Immature natural killer cell (primary cell): ENCODE data around the gene MIGA2. TPM values are rescaled to one million over a fixed set of nuclear protein-coding genes. Genes with fewer than 3 reads are reported as not detected.
"Not testable (repeated sequence)": the region's sequence is repeated elsewhere in the genome, so short reads cannot be mapped to it uniquely, and the experiment has no call there.

Experiments used
- DNase-seq, 3 donors: peaks; one replicate each; pipeline ENCODE4 v3.0.0; 2022; ENCODE audit warnings: mixed read lengths in 1 of 3
- H3K27ac Mint-ChIP-seq, 6 donors: one replicate each; pipeline ENCODE4 v1.8.0; 2020; ENCODE audit warnings: mixed read lengths in 6 of 6, mild to moderate bottlenecking in 5 of 6, inconsistent platforms in 4 of 6, moderate library complexity in 3 of 6
- H3K27me3 Mint-ChIP-seq, 3 donors: one replicate each; pipeline ENCODE4 v1.8.0; 2020 to 2021; ENCODE audit warnings: low read depth in 3 of 3, mild to moderate bottlenecking in 3 of 3, mixed read lengths in 3 of 3, moderate library complexity in 3 of 3, inconsistent platforms in 1 of 3
- H3K36me3 Mint-ChIP-seq, 3 donors: one replicate each; pipeline ENCODE4 v1.8.0; 2020; ENCODE audit warnings: mixed read lengths in 3 of 3, inconsistent platforms in 2 of 3, mild to moderate bottlenecking in 2 of 3
- H3K4me1 Mint-ChIP-seq, 2 donors: one replicate each; pipeline ENCODE4 v1.8.0; 2020; ENCODE audit warnings: inconsistent platforms in 2 of 2, mild to moderate bottlenecking in 2 of 2, mixed read lengths in 2 of 2, moderate library complexity in 1 of 2
- H3K4me3 Mint-ChIP-seq, 5 donors: one replicate each; pipeline ENCODE4 v1.8.0; 2020; ENCODE audit warnings: mild to moderate bottlenecking in 5 of 5, mixed read lengths in 5 of 5, inconsistent platforms in 3 of 5, moderate library complexity in 3 of 5
- H3K9me3 Mint-ChIP-seq, 6 donors: one replicate each; pipeline ENCODE4 v1.8.0; 2020; ENCODE audit warnings: mild to moderate bottlenecking in 6 of 6, mixed read lengths in 6 of 6, inconsistent platforms in 4 of 6, moderate library complexity in 3 of 6
- polyA plus RNA-seq, 3 donors: library from polyadenylated mRNA; unstranded; fragments of 300-500 nt; fragmentation: Illumina TruSeq; gene quantifications; one replicate each; pipeline ENCODE4 v1.2.3, GENCODE V29; 2021

MIGA2 gene
- polyA plus RNA-seq, 3 donors from 2014 or later = 4.8 to 9.1 (median 6.9) TPM

DNA sequence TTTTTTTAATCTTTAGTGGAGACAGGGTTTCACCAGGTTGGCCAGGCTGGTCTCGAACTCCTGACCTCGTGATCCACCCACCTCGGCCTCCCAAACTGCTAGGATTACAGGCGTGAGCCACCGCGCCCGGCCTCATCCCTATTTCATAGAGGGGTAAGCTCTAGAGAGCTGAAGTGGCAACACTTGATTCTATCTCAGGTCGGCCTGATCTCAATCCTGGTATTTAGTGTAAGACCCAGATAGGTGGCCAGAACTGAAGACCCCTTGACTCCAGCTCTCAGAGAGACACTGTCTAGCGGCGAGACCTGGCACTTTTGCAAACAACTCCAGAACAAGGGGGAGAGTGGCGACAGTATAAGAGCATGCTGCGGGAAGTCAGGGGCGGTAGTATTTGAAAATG, 588 bp upstream of the MIGA2 start:
- H3K4me1 Mint-ChIP-seq = peaks cover 35 to 40% of the 10 kb centered on the region in 2 donors
- H3K36me3 Mint-ChIP-seq, H3K9me3 Mint-ChIP-seq, H3K27me3 Mint-ChIP-seq, DNase-seq: not testable (repeated sequence)
- peak overlapping the region; percentile 79 to 95 (median 87) for H3K27ac Mint-ChIP-seq
- H3K4me3 Mint-ChIP-seq = peak overlapping the region; percentile 90 to 98 (median 95)

DNA sequence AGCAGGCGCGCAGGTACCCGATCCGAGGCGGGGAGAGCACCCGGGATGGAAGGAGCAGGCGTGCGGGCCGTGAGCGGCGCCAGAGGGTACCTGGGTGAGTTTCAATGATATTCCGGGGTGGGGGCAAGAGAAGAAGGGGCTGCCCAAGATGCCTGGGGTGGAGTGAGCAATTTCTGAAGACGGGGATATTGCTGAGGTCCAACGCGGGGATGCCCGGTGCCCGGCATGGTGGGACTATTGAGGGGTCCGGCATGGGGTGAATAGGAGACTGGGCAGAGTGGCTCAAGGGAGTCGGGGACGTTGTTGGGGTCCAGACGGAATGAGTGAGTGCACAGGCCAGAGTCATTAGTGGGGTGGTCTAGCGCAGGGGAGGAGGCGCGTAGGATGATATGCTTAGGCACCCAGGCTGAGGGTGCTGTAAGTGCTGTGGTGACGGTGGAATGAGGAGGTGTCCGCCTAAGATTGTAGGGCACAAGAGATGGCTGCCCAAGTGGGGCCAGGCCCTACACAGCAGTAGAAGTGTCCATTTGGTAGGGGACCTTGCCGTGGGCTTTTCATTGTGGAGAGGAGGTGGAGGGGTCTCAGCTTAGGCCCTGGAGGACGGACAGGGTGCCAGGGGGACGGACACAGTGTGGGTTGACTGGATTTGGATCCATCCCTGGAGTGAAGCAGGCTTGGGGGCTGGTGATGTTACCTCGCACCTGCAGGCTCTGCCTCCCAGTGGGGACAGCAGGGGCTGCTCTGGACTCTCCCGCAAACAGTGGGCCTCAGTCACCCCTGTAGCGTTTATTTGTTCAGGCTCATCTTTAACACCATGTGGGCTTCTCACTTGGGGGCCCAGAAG, 719 bp downstream of the MIGA2 start:
- Mint-ChIP-seq H3K4me1 (peaks cover 37 to 40% of the 10 kb centered on the region in 2 donors), H3K27ac (peak overlapping the region; percentile 79 to 95 (median 87)), H3K36me3 (peaks cover 0 to 7% (median 0%) of the 10 kb centered on the region in 3 donors)

DNA sequence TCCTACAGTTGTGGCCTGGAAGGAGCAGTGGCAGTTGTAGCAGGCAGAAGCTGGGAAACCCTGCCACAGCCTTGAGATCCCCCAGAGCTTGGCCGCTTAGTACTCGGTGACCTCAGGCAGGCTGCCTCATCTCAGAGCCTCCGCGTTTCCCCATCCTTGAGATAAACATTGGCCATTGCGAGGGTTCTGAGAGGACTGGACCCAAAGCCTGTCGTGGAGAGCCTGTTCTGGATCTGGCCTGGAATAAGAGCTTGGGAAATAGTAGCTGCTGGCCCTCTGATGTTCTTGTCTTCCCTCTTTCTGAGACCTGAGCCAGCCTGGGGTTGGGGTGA, 1.3 kb downstream of the MIGA2 start:
- Mint-ChIP-seq H3K4me1 (peaks cover 37 to 40% of the 10 kb centered on the region in 2 donors), H3K27ac (peak overlapping the region in 3 of 6 donors; percentile 40 to 79 (median 64))

More for the DNA sequence above, 719 bp downstream of the MIGA2 start:
- no peak for DNase-seq
- H3K4me3 Mint-ChIP-seq = peak overlapping the region; percentile 90 to 98 (median 95)
- peaks cover 5% of the 10 kb centered on the region in 3 donors for H3K27me3 Mint-ChIP-seq
- no peaks in the 10 kb centered on the region for H3K9me3 Mint-ChIP-seq

DNA sequence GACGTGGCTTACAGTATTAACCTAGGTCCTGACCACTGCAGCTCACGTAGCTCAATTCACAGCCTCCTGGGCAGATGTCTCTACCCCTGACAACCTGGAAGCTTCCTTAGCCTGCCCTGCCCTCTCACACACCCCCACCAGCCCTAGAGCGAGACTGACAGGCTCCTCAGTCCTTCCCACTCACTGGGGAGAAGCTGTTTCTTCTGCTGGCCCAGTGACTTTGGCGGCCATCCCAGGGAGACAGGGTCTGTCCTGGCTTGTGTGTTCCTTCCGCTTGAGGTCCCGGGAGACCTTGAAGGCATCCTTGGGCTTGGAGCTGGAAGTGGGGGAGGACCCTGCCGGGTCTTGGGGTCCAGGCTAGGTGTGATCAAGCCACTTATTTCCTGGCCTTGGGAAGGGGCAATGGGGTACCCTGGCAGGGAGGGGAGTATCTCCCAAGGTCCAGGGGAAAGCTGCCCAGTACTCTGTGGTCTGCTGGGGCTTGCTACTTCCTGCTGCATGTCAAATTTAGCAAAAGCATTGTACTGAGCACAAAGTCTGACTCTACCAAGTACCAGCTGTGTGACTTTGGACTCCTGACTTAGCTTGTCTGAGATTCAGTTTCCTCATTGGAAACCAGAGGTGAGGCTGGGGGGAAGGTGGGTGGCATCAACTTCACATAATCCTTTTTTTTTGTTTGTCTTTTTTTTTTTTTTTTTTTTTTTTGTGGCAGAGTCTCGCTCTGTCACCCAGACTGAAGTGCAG, 1.9 kb downstream of the MIGA2 start:
- no peak for DNase-seq
- peaks cover 0 to 7% (median 0%) of the 10 kb centered on the region in 3 donors for H3K36me3 Mint-ChIP-seq
- peak overlapping the region in 3 of 6 donors; percentile 40 to 79 (median 64) for H3K27ac Mint-ChIP-seq
- H3K4me1 Mint-ChIP-seq = peaks cover 37 to 40% of the 10 kb centered on the region in 2 donors
- peak overlapping the region; percentile 53 to 98 (median 93) for H3K4me3 Mint-ChIP-seq
- H3K27me3 Mint-ChIP-seq = peaks cover 5% of the 10 kb centered on the region in 3 donors
- no peaks in the 10 kb centered on the region for H3K9me3 Mint-ChIP-seq

More for the DNA sequence above, 1.3 kb downstream of the MIGA2 start:
- Mint-ChIP-seq H3K27me3 (peaks cover 5% of the 10 kb centered on the region in 3 donors), H3K4me3 (peak overlapping the region; percentile 90 to 98 (median 95)), H3K9me3 (no peaks in the 10 kb centered on the region), H3K36me3 (peaks cover 0 to 7% (median 0%) of the 10 kb centered on the region in 3 donors)
- DNase-seq = no peak

DNA sequence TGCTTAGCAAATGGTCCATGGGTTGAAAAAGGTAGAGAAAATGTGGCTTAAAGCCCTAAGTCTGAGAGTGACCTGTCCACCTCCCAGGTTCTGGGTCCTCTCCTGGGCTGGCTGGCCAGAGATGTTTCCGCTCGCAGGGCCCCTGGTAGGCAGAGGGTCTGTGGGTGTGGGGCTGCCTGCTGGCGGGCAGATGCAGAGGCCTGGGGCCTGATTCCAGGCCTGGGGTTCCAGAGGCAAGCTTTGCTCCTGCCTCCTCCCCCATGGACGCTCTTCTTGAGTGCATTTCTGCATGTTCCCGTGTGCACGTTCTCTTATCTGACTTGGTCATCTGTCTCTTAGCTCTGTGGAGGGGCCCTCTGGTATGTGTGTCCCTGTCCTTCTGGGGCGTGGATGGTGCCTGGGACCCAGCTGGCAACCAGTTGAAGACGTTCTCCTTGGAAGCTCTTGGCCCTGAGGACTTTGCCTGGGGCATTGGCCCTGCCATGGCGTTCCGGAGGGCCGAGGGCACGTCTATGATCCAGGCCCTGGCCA, 3.8 kb downstream of the MIGA2 start:
- no peak overlapping the region for H3K27ac Mint-ChIP-seq
- peaks cover 0 to 2% (median 0%) of the 10 kb centered on the region in 6 donors for H3K9me3 Mint-ChIP-seq
- no peak for DNase-seq
- peaks cover 3 to 11% (median 4%) of the 10 kb centered on the region in 3 donors for H3K36me3 Mint-ChIP-seq
- H3K27me3 Mint-ChIP-seq = peaks cover 5% of the 10 kb centered on the region in 3 donors
- no peak overlapping the region for H3K4me3 Mint-ChIP-seq
- H3K4me1 Mint-ChIP-seq = peaks cover 37 to 40% of the 10 kb centered on the region in 2 donors

DNA sequence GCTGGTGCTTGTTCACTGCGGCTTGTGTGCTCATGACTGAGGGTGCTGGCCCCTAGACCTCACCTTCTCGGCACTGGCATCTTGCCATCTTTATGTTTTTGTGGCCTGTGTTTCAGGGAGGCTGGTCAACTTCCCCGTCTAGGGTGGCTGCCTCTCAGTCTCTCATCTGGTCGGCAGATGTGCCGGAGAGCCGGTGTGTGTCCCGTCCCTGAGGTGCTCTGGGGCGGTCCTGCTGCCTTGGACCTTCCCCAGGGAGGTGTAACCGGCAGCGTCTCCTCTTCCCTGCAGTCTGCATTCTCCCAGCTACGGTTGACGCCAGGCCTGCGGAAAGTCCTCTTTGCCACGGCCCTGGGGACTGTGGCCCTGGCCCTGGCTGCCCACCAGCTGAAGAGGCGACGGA, 5.6 kb downstream of the MIGA2 start:
- H3K27me3 Mint-ChIP-seq = peaks cover 0 to 3% (median 0%) of the 10 kb centered on the region in 3 donors
- peaks cover 0 to 2% (median 0%) of the 10 kb centered on the region in 6 donors for H3K9me3 Mint-ChIP-seq
- H3K36me3 Mint-ChIP-seq = peaks cover 3 to 11% (median 4%) of the 10 kb centered on the region in 3 donors
- no peak overlapping the region for H3K4me3 Mint-ChIP-seq
- no peak overlapping the region for H3K27ac Mint-ChIP-seq
- peaks cover 21 to 27% of the 10 kb centered on the region in 2 donors for H3K4me1 Mint-ChIP-seq
- no peak for DNase-seq

DNA sequence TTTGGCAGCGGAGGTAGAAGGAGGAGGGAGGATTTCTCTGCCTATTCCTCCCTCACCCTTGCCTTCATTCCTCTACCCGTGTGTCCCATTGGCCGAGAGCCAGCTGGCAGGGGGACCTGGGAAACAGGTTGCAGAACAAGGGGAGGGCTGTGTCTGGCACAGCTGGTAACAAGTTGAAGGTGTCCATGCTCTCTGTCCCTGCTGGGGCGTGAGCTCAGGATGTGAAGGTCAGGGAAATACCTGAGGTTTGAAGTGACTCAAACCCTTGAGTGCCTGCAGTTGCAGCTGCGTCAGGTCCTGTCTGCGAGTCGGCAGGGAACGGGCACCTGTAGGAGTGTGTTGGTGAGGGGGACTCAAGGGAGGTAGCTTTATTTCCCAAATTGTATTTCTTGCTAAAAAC, 16.2 kb downstream of the MIGA2 start:
- no peak overlapping the region for H3K4me3 Mint-ChIP-seq
- H3K27ac Mint-ChIP-seq = no peak overlapping the region
- H3K9me3 Mint-ChIP-seq = no peaks in the 10 kb centered on the region
- H3K4me1 Mint-ChIP-seq = no peaks in the 10 kb centered on the region
- peaks cover 5 to 13% (median 7%) of the 10 kb centered on the region in 3 donors for H3K36me3 Mint-ChIP-seq
- peaks cover 0 to 2% (median 0%) of the 10 kb centered on the region in 3 donors for H3K27me3 Mint-ChIP-seq
- DNase-seq = no peak

DNA sequence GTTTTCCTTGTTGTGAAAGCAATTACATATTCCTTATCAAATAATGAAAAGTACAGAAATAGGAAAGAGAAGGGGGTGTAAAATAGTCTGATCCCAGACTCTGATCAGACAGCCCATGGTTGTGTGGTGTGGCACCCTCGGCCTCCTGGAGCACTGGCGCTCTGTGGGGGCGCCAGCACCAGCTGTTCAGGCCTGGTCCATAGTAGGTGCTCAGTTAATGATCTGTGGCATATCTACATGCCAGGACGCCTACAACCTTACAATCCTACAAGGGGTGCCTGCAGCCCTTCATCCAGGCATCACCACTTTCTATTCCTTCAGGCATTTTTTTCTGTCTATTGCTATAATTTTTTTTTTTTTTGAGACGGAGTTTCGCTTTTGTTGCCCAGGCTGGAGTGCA, 16.6 kb downstream of the MIGA2 start:
- Mint-ChIP-seq H3K27me3 (peaks cover 0 to 2% (median 0%) of the 10 kb centered on the region in 3 donors), H3K4me1 (peaks cover 3% of the 10 kb centered on the region in 2 donors), H3K36me3 (peaks cover 5 to 17% (median 7%) of the 10 kb centered on the region in 3 donors), H3K9me3 (no peaks in the 10 kb centered on the region), H3K4me3 (no peak overlapping the region), H3K27ac (no peak overlapping the region)
- DNase-seq = no peak

DNA sequence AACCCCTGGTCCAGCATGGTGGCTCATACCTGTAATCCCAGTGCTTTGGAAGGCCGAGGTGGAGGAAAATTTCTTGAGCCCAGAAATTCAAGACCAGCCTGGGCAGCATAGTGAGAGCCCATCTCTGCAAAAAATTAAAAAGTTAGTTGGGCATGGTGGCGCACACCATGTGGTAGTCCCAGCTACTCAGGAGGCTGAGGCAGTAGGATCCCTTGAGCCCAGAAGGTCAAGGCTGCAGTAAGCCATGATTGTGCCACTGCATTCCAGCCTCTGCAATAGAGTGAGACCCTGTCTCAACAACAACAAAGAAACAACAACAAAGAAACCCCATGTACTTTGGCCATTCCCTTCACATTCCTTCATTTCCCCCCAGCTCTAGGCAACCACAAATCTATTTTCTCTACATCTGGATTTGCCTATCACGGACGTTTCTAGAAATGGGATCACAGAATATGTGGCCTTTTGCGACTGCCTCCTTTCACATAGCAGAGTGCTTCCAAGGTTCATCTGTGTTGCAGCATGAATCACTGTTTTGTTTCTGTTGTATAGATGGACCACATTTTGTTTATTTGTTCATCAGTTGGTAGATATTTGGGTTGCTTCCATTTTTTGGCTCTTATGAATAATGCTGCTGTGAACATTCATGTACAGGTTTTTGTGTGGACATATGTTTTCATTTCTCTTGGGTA, 17.9 kb downstream of the MIGA2 start:
- H3K9me3 Mint-ChIP-seq = no peaks in the 10 kb centered on the region
- no peak overlapping the region for H3K4me3 Mint-ChIP-seq
- H3K27ac Mint-ChIP-seq = no peak overlapping the region
- peaks cover 0 to 3% (median 2%) of the 10 kb centered on the region in 3 donors for H3K27me3 Mint-ChIP-seq
- peaks cover 5 to 10% of the 10 kb centered on the region in 2 donors for H3K4me1 Mint-ChIP-seq
- no peak for DNase-seq
- peaks cover 5 to 13% (median 11%) of the 10 kb centered on the region in 3 donors for H3K36me3 Mint-ChIP-seq

DNA sequence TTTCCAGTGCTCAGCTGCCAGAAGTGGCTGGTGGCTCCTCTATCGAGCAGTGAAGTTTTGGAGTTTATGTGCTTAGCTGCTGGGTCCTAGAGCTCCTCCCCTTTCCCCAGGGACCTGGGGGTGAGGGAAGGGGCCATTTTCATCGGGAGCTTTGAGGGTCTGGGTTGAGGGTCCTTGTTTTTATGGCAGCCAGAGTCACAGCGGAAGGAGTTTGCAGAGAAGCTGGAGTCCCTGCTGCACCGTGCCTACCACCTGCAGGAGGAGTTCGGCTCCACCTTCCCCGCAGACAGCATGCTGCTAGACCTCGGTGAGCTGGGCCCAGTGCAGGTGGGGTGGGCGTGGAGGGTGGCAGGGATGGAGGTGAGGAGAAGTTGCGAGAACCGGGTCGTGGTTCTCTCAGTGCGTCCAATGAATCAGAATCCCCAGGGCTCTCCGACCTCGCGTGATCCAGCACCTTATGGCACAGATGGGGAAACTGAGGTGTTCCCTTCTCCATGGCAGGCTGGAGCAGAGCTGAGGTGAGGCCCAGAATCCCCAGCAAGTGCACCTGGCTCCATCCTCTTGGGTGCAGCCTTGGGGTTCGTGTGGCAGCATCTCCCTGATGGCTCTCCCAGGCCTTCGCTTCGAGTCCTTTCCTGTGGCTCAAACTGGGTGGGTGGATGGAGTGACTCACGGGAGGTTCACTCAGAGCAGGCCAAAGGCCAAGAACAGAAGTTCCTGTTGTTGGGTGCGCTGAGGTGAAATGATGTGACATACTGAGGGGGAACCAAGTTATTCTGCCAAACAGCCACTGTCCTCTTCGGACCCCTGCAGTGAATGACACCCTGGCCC, 22.8 kb downstream of the MIGA2 start:
- Mint-ChIP-seq H3K27me3 (peaks cover 0 to 2% (median 2%) of the 10 kb centered on the region in 3 donors), H3K4me3 (no peak overlapping the region), H3K27ac (no peak overlapping the region), H3K9me3 (no peaks in the 10 kb centered on the region), H3K4me1 (peaks cover 5 to 10% of the 10 kb centered on the region in 2 donors), H3K36me3 (peaks cover 10 to 22% (median 20%) of the 10 kb centered on the region in 3 donors)
- DNase-seq = no peak

DNA sequence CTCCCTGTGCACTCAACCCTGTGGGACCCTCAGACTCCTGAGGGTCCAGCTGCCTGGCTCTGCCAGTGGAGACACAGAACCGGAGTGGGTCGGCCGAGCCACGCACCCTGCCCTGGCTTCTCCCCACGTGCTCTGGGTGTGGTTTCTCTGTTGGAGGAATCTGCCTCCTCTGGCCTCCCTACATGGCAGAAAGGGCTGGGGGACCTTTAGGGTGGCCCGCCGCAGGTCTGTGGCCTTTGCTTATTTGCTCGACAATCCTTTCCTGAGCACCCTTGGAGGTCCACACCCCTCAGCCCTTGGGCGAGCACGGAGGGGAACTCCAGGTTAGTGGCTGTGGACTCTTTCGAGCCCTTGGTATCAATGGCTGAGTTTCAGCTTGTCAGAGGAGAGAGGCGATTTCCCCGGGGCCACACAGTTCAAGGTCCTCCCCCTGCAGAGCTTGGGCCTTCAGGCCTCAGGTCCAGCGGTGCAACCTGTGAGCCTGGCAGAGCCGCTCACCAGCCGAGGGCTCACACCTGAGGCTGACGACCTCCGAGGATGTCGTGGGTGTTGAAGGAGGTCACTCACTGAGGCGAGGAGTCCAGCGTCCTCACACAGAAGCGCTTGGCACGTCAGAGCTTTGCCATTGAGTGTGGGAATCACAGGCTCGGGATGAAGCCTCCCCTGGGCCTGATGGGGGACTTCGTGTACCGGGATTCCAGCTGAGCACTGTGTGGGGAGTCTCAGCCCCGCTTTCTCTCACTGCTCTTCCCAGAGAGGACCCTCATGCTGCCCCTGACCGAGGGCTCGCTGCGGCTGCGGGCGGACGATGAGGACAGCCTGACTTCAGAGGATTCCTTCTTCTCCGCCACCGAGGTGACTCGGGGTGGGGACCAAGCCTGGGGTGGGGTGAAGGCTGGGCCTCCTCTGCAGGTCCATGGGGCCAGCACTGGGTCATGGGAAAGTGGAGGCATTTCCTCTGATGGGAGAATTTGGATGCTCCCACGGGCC, 23.7 kb downstream of the MIGA2 start:
- H3K9me3 Mint-ChIP-seq = no peaks in the 10 kb centered on the region
- no peak overlapping the region for H3K4me3 Mint-ChIP-seq
- H3K27ac Mint-ChIP-seq = no peak overlapping the region
- DNase-seq = no peak
- H3K4me1 Mint-ChIP-seq = peaks cover 5 to 10% of the 10 kb centered on the region in 2 donors
- H3K36me3 Mint-ChIP-seq = peaks cover 5 to 16% (median 14%) of the 10 kb centered on the region in 3 donors
- peaks cover 0 to 2% (median 2%) of the 10 kb centered on the region in 3 donors for H3K27me3 Mint-ChIP-seq

DNA sequence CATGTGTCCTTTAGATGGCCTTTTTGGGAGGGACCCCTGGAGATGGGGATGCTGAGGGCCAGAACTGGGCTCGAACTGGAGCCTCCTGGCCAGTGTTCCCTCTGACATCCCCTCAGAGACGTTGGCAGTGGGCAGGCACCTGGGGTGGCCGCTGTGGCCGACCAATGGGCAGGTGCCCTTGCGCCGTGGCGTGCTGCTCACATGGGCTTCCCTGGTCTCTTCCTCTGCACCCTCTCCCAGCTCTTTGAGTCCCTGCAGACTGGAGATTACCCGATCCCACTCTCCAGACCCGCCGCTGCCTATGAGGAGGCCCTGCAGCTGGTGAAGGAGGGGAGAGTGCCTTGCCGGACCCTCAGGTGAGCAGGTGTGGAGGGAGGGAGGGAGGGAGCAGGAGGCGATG, 24.6 kb downstream of the MIGA2 start:
- peaks cover 5 to 10% of the 10 kb centered on the region in 2 donors for H3K4me1 Mint-ChIP-seq
- H3K27ac Mint-ChIP-seq = no peak overlapping the region
- H3K4me3 Mint-ChIP-seq = no peak overlapping the region
- peaks cover 0 to 2% (median 2%) of the 10 kb centered on the region in 3 donors for H3K27me3 Mint-ChIP-seq
- peaks cover 5 to 20% (median 16%) of the 10 kb centered on the region in 3 donors for H3K36me3 Mint-ChIP-seq
- DNase-seq = no peak
- no peaks in the 10 kb centered on the region for H3K9me3 Mint-ChIP-seq
